ENCODE results near the gene AK4. TPM values are rescaled to one million over a fixed set of nuclear protein-coding genes. Genes with fewer than 3 reads are reported as not detected.
"Not testable (repeated sequence)": the region's sequence is repeated elsewhere in the genome, so short reads cannot be mapped to it uniquely, and the experiment has no call there.

Gene AK4
- polyA plus RNA-seq (ENCODE audit: insufficient read length) = 72.3 TPM
- long read RNA-seq, donor 1, full-length matches to known transcripts = 23 of 23 reads
- long read RNA-seq, donor 1, partial matches to known transcripts = 0 of 23 reads
- long read RNA-seq, donor 1, other reads (novel, unspliced or antisense) = 0 of 23 reads
- long read RNA-seq, donor 2, full-length matches to known transcripts = 21 of 21 reads
- long read RNA-seq, donor 2, partial matches to known transcripts = 0 of 21 reads
- long read RNA-seq, donor 2, other reads (novel, unspliced or antisense) = 0 of 21 reads
- long read RNA-seq, donor 3, full-length matches to known transcripts = 16 of 16 reads
- long read RNA-seq, donor 3, partial matches to known transcripts = 0 of 16 reads
- long read RNA-seq, donor 3, other reads (novel, unspliced or antisense) = 0 of 16 reads
- long read RNA-seq, donor 4, partial matches to known transcripts = 0 of 2 reads
- long read RNA-seq, donor 4, other reads (novel, unspliced or antisense) = 0 of 2 reads
- long read RNA-seq, donor 5, full-length matches to known transcripts = 20 of 20 reads
- long read RNA-seq, donor 5, partial matches to known transcripts = 0 of 20 reads
- long read RNA-seq, donor 5, other reads (novel, unspliced or antisense) = 0 of 20 reads
- long read RNA-seq, donor 6, full-length matches to known transcripts = 13 of 13 reads
- long read RNA-seq, donor 6, partial matches to known transcripts = 0 of 13 reads
- long read RNA-seq, donor 6, other reads (novel, unspliced or antisense) = 0 of 13 reads
- long read RNA-seq, donor 7, full-length matches to known transcripts = 18 of 18 reads
- long read RNA-seq, donor 7, partial matches to known transcripts = 0 of 18 reads
- long read RNA-seq, donor 7, other reads (novel, unspliced or antisense) = 0 of 18 reads
- long read RNA-seq, donor 8, full-length matches to known transcripts = 15 of 15 reads
- long read RNA-seq, donor 8, partial matches to known transcripts = 0 of 15 reads
- long read RNA-seq, donor 8, other reads (novel, unspliced or antisense) = 0 of 15 reads

DNA sequence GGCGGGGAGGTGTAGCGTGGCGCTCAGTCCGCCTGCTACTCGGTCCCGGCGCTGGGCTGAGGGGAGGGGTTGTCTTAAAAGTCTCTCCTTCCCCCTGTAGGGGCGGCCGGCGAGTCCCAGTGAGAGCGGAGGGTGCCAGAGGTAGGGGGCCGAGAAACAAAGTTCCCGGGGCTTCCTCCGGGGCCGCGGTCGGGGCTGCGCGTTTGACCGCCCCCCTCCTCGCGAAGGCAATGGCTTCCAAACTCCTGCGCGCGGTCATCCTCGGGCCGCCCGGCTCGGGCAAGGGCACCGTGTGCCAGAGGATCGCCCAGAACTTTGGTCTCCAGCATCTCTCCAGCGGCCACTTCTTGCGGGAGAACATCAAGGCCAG lies at the start of gene AK4:
TSS of gene AK4 (plus strand) at position 26 of the 370 bp plus-strand sequence. CDS start at position 231, 205 bp downstream.
- not testable (repeated sequence) for DNase-seq

DNA sequence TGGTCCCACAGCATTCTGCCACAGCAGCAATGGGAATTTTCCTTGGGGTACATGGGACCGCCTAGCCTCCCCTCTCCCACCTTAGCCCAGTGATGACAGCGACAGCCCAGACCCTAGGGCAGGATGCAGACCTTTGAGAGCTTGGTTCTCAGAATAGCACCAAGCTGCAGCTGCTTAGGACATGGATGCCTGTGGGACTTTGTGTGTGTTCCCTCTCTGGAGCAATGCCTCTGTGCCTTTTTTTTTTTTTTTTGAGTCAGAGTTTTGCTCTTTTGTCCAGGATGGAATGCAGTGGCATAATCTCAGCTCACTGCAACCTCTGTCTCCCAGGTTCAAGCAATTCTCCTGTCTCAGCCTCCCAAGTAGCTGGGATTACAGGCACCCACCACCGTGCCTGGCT lies 44.2 kb upstream of the AK4 start:
- no peak for DNase-seq

DNA sequence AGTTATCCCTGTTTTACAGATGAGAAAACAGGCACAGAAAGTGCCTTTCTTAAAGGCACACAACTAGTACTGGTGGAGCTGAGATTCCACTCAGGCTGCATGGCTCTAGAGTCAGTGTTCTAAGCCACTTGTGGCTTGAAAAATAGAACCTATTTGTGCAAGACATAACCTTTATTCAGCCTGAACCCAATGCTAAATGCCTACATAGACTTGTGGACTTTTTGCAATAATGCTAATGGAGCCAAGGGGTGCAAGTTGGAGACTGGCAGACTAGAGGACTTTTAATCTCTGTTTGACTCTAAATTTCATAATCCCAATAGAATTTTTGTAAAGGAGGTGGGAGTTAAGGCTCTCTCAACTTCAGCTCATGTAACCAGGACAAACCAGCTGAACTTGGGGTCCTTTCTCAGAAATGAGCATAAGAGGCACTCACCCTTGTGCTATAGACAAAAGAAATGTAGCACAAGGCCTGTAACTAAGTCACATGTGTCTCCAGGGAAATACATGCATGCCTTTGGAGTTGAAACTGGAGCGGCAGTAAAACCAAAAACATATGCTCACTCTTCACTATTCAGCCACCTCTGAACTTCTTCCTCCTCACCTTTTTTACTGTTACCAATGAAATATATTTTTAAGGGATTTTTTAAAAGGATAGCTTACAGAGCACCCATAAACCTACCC lies 43.0 kb upstream of the AK4 start:
- no peak for DNase-seq

DNA sequence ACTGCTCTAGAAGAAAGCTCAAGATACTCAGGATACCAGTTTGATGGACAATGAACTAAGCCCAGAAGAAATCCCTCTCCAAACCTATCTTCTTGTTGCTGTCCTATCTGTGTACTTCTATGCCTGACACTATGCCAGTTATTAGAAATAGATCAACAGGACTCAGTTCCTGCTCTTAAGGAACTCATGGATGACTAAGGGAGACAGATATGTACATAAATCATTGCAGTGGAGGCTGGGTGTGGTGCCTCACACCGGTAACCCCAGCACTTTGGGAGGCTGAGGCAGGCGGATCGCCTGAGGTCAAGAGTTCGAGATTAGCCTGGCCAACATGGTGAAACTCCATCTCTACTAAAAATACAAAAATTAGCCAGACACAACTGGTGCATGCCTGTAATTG lies 42.4 kb upstream of the AK4 start:
- no peak for DNase-seq

DNA sequence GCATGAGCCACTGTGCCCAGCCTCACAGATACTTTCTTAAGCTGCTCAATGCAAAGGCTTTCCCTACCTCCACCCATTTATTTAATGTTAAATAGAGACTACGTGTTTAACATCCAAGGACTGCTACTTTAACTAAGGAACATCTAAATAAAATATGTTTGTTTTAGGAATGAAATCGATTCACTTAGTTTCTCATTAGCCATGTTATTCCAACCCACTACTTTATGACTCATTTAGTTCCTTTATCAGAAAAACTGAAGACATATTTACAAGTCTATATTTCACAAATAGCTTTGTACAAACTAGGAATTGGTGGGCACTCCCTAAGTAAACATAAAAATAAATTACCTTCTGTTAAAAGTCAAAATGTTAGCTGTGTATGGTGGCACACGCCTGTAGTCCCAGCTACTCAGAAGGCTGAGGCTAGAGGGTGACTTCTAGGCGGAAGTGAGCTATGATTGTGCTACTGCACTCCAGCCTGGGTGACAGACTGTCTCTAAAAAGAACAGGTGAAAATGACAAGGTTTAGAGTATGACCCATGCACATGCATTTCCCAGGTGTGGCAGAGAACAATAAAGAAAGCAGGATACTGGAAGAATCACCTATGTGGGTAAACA lies 39.9 kb upstream of the AK4 start:
- no peak for DNase-seq

DNA sequence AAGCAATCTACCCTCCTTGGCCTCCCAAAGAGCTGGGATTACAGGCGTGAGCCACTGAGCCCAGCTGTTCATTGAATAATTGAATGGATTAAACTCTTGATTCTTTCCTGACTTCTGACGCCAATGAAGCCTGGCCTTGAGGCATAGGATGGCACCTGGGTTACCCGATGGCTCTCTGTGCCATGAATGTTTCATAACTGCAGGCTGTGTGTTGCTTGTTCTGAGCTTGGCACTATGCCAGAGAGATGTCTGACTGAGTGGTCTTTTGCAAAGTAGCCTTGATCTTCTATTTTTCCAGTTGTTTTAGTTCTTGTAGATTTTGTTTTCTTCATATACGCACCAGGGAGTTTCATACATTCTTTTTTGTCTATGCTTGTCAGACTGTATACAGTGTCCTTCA lies 38.5 kb upstream of the AK4 start:
- no peak for DNase-seq

DNA sequence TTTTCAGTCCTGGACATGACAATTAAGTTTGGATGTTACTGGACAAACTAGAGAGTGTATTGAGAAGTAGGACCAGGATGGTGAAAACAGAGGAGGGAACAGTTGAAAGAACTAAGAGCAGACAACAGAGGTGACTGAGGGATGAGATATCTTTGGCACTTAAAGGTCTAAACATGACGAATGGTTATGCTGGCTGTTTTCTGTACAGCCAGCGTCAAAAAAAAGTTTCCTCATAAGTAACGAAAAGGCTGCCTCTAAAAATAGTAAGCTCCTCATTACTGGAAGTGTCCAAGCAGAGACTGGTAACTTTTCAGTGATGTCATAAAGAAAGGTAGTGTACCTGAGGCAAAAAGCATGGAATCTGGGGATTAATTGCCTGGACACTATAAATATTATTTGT lies 35.2 kb upstream of the AK4 start:
- no peak for DNase-seq

DNA sequence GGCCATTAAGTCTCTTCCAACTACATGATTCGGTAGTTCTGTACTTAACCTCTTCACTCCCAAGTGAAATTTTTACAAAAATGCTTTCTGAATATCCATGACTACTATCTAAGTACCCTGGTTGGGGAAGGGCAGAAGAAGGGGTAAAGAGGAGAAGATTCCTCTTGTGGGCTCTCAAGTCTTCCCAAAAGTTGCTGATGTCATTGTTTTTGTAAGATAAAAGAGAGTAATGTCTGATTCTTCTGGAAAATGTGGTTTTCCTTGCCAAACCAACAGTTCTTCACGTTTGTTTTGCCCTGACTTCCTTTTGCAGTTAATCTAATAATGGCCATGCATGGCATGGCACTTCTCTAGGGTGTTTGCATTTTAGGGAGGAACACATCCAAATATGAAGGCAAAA lies 34.7 kb upstream of the AK4 start:
- DNase-seq = no peak

DNA sequence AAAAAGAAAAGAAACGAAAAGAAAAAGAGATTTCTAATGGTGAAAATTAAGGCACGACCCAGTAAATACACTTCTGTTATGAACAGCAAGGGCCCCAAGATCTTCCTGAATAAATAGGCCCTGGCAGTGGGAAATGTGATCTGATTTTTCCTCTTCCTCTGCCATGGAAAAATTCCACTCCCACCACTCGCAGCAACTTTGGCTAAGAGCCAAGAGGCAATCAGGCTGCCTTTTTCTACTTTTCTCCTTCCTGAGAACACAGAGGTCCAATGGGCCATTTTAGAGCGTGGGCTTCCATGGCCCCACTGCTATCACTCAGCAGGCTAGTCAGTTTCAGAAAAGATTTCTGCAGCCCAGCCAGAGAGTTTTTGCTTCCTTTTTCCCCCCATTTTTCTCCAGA lies 33.7 kb upstream of the AK4 start:
- peak; percentile 54 for DNase-seq

DNA sequence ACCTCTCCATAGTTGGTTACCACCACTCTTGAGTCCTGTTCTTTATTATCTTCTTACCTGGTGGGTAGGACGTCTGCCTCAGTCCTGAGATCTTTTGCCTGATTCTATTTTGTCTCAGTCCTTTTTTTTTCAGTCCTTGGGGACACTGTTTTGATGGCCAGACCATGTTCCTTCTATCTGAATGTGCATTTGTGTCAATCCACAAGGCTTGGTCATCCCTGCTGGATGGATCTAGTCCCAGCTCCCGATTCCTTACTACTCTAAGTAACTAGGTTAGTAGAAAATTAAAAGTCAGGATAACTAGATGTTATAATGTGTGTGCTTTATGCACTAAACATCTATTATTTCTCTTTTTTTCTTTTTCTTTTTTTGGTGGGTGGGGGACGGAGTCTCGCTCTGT lies 28.1 kb upstream of the AK4 start:
- no peak for DNase-seq

DNA sequence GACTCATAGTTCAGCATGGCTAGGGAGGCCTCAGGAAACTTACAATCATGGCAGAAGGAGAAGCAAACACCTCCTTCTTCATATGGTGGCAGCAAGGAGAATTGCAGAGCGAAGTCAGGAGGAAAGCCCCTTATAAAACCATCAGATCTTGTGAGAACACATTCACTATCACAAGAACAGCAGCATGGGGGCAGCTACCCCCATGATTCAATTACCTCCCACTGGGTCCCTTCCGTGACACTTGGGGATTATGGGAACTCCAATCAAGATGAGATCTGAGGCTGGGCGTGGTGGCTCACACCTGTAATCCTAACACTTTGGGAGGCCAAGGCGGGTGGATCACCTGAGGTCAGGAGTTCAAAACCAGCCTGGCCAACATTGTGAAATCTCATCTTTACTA lies 18.9 kb upstream of the AK4 start:
- not testable (repeated sequence) for DNase-seq

DNA sequence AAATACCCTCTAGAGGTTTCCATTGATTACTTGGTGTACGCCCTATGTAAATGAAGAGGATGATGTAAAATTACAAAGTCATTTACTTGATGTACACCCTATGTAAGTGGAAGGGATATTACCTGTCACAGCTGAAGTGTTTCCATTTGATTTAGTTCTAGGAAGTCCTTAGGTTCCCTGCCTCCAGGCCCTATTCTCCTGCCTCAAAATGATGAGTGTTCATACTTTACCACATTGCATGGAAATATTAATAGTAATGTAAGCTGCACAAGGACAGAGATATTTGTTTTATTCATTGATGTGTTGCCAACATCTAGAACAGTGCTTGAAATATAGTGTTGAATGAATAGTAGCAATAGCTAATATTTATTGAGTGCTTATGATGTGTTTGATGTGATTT lies 9.5 kb upstream of the AK4 start:
- DNase-seq = no peak

DNA sequence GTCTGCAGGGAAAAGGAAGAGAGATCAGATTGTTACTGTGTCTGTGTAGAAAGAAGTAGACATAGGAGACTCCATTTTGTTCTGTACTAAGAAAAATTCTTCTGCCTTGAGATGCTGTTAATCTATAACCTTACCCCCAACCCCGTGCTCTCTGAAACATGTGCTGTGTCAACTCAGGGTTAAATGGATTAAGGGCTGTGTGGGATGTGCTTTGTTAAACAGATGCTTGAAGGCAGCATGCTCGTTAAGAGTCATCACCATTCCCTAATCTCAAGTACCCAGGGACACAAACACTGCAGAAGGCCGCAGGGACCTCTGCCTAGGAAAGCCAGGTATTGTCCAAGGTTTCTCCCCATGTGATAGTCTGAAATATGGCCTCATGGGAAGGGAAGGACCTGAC lies 8.2 kb upstream of the AK4 start:
- DNase-seq = not testable (repeated sequence)

DNA sequence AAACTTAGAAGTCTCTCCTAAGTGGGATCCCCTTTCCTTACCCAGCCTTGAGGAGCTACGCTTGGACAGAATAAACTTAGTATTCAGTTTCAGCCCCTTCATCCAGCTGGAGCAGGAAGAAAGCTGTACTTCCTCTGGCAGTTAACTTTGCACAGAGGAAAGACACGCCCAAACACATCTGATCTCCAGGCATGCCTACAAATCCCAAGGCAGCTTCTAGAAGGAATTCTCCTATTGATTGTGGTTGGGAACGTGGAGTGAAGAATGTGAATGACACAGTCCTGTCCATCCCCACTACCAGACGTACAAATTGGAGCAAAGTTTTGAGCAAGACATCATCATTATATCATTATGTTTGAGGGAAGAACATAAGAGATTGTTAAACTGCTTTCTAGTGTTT lies 6.6 kb upstream of the AK4 start:
- DNase-seq = peak; percentile 30

DNA sequence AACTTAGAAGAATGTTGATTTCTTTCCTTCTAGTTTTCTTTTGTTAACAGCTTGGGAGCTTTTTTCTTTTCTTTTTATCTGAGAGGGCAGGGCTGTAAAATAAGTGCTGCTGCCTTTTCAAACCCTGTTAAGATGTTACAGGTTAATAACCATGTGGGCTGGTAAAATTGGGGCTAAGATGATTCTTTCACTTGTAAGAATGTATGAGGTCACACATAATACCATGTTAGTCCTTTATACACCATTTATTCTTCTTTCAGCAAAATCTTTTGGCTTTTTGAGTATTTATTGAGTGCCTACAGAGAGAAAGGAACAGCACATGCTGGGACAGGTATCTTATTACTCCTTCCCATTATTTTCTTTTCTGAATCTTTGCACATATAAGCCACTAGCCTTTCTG lies 6.1 kb upstream of the AK4 start:
- DNase-seq = no peak

DNA sequence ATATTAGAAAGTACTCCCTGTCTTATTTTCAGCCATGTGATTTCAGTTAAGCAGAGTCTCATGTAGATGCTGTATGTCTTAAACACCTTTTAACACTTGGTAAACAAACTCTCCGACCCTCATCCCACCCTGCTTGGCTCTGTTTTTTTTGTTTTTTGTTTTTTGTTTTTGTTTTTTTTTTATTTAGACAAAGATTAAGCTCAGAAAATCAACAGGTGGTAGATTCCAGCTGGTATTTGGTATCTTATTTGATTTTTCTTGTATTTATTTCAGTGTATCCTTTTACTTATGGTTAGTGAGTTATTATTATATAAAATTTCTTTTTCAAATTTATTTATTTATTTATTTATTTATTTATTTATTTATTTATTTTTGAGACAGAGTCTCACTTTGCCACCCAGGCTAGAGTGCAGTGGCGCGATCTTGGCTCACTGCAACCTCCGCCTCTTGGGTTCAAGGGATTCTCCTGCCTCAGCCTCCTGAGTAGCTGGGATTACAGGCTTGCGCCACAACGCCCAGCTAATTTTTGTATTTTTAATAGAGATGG lies 4.8 kb upstream of the AK4 start:
- DNase-seq = not testable (repeated sequence)

DNA sequence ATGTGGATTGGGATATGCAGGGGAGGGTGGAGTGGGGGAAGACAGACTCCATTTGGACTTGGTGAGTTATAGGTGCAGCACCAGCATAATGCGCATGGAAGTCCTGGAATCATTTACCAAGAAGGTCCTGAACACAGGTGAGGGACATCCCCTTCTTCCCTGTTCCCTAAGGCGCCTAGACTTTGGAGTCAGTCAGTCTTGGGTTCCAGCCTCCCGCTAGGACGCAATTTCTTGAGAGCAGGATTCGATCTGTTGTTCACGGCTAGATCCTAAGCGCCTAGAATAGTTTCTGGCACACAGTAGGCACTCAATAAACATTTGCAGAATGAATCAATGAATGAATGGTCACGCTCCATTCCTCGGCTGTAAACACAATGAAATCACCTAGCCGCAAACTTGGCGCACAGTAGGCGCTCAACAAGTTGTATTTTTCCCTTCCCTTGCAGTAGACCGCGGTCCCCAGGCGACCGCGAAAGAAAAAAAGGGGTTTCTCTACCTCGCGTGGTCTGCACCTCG lies 1.0 kb upstream of the AK4 start:
- DNase-seq = no peak

DNA sequence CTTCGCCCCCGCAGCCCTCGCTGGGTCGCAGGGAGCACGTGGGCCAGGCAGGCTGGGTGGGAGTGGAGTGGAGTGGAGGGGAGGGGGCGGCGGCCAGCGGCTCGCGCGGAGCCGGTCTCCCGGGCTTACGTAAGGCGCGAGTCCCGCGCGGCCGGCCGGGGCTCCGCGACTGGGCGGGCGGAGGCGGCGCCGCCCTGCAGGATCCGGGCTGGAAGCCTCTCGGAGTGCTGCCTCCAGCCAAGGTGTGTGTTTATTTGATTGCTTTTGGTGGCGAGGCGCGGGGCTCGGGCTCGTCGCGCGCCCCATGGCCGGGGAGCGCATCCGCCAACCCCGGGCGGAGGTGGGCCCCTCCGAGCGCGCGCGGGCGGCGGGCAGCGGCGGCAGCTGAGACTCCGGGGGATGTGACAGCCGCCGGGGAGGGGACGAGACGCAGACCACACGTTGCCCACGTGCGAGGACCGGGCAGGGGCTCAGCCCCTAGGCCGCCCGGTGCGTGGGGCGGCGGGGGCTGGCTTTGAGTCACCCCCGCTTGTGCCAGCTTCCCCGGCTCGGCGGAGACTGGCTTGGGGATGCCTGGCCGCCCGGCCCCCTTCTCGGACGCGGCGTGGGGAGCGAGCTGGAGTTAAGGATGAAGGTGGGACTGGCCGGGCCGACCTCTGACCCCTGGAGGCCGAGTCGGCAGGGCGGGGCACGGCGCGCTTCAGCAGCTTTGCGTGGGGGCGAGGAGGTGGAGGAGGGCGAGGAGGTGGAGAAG lies 402 bp upstream of the AK4 start:
- DNase-seq = peak; percentile 33

DNA sequence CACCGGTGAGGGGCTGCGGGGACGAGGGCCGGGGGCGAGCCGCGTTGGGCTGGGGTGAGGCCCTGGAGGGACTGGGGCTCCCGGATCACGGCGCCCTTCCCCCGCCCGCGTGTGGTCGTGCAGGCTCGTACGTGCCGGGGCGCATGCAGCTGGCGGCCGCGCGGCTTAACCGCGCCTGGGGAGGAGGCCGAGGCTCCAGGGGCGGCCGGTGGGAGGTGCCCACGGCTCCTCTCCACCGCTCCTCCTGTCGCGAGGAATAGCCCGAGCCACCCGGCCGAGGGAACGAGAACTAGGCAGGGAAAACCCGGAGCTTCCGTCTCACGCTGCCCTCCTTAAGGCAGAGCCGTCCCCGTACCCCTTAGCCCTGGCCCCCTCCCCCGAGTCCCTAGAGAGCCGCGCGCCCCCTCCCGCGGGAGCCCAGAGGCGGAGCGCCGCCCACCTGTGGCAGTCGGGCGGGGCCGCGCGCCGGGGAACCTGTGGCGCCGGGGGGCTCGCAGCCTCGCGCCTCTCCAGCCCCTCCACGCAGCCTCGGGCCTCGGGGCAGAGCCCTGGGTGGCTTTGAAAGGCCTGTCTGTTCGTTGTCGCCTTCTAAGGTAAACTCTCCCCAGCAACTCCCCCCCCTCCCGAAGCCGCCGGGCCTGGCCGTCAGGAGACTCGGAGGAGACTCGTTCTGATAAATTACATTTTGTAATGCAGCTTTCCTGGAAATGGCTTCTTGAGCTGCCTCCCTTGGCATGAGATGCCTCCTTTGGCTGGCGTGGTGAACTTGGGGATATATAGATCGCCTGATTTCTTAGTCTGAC lies 746 bp downstream of the AK4 start:
- peak; percentile 39 for DNase-seq

Data from left kidney (tissue), 8 donors.